K562 (cell line): ENCODE measurements around the gene RBP3. TPM values are rescaled to one million over a fixed set of nuclear protein-coding genes. Genes with fewer than 3 reads are reported as not detected.

Source experiments
- CGGBP1 ChIP-seq: fragments of 250-450 bp; sonication (Bioruptor Pico); IDR thresholded peaks from 2 replicates; pipeline ENCODE4 v1.9.0; 2021; ENCODE audit warnings: mild to moderate bottlenecking
- MGA ChIP-seq: fragments of 450-650 bp; IDR thresholded peaks from 2 replicates; pipeline ENCODE4 v1.6.1; 2016; ENCODE audit warnings: mild to moderate bottlenecking, moderate library complexity
- MXI1 ChIP-seq: IDR thresholded peaks from 2 replicates; pipeline ENCODE4 v1.6.1; 2011; ENCODE audit warnings: low read depth, mild to moderate bottlenecking, improper control_type of control experiment, low read length
- POLR2B ChIP-seq: fragments of 450-650 bp; IDR thresholded peaks from 2 replicates; pipeline ENCODE4 v1.6.1; 2018; ENCODE audit warnings: low read depth; ENCODE audit not compliant: partially characterized antibody
- PRDM10 ChIP-seq: fragments of 450-650 bp; IDR thresholded peaks from 2 replicates; pipeline ENCODE4 v1.6.1; 2018; ENCODE audit not compliant: partially characterized antibody
- RBM15 ChIP-seq: fragments of 200-400 bp; formaldehyde crosslinking; IDR thresholded peaks from 2 replicates; pipeline ENCODE4 v1.6.1; 2018; ENCODE audit warnings: mild to moderate bottlenecking, low read length, moderate library complexity; ENCODE audit not compliant: insufficient read depth
- ZC3H11A ChIP-seq: IDR thresholded peaks from 2 replicates; pipeline ENCODE4 v1.6.1; 2012; ENCODE audit warnings: low read depth, low read length, improper control_type of control experiment
- ZFX ChIP-seq: sonication (generic); formaldehyde crosslinking; IDR thresholded peaks from 2 replicates; pipeline ENCODE4 v1.8.0; 2022; ENCODE audit warnings: mild to moderate bottlenecking, missing genetic modification reagents, moderate library complexity
- ZNF3 ChIP-seq: fragments of 250-450 bp; sonication (Bioruptor Pico); IDR thresholded peaks from 2 replicates; pipeline ENCODE4 v1.5.0; 2021; ENCODE audit warnings: mild to moderate bottlenecking, moderate library complexity
- ZNF507 ChIP-seq: conservative IDR thresholded peaks from 2 replicates; pipeline ENCODE4 v1.6.1; 2017; ENCODE audit warnings: missing genetic modification characterization, missing compliant biosample characterization
- polyA plus RNA-seq, 8 experiments: library from polyadenylated mRNA; depleted of rRNA in 4 of 8; stranded (reverse) in 5 of 8; unstranded in 3 of 8; fragments of >200 nt; fragmentation: Nextera tagmentation in 2 of 8; fragmentation: Illumina TruSeq in 1 of 8; extraction: Ambion mirVana in 2 of 8; extraction: Trizol in 1 of 8; gene quantifications; 2 replicates each; pipeline versions ENCODE4 v1.2.1 to v1.2.3, GENCODE V29; 2011 to 2014; ENCODE audit warnings: inconsistent platforms in 1 of 8, missing spikeins in 1 of 8
- total RNA-seq, 7 experiments: library from RNA; depleted of rRNA in 6 of 7; stranded (reverse); fragments of >200 nt in 6 of 7; fragmentation: Illumina TruSeq in 2 of 7; extraction: Trizol in 2 of 7; gene quantifications; 2 replicates each; pipeline versions ENCODE4 v1.2.1 to v1.2.3, GENCODE V29; 2011 to 2021; ENCODE audit warnings: low replicate concordance in 1 of 7

RBP3 gene
- total and polyA plus RNA-seq, 9 of the 15 experiments (the other 6 are each of a cell fraction or from before 2014, with no cell fraction given), result not detected

GRCh38 chr10:47406870-47407691 lies 58.9 kb downstream of the RBP3 start (continued):
- TF ChIP-seq ZNF3 (CRISPR knock-in tag) (no peak), POLR2B (no peak), ZNF507 (tag) (no peak), MGA (peak; percentile 36; the same call in 1 of the 2 replicates), ZC3H11A (no peak), MXI1 (no peak), CGGBP1 (CRISPR knock-in tag) (no peak), ZFX (CRISPR knock-in tag) (no peak), PRDM10 (peak; percentile 70), RBM15 (no peak)
